Hippocampal formation (tissue), 2 donors: Measurements from ENCODE around the gene ACVR1B.

Source experiments
- DNase-seq, 2 donors: peaks; one replicate each; lab custom pipeline; 2025; lab: John Stamatoyannopoulos, UW

The ACVR1B gene

GRCh38 chr12:51917041-51917590, 34.4 kb upstream of the ACVR1B start:
- DNase-seq = no peak

GRCh38 chr12:51917746-51918453, 33.6 kb upstream of the ACVR1B start:
- DNase-seq = no peak

GRCh38 chr12:51920046-51920445, 31.5 kb upstream of the ACVR1B start:
- no peak for DNase-seq

GRCh38 chr12:51921017-51921725, 30.3 kb upstream of the ACVR1B start:
- no peak for DNase-seq

- DNase-seq = no peak
These were observed 29.4 kb upstream of the ACVR1B start for GRCh38 chr12:51922146-51922545.

- no peak for DNase-seq
These were observed 28.6 kb upstream of the ACVR1B start for GRCh38 chr12:51922762-51923505.

GRCh38 chr12:51923506-51924365, 27.8 kb upstream of the ACVR1B start:
- no peak for DNase-seq

- DNase-seq = no peak
These were observed 26.8 kb upstream of the ACVR1B start for GRCh38 chr12:51924551-51925319.

GRCh38 chr12:51925346-51926063, 26.0 kb upstream of the ACVR1B start:
- DNase-seq = no peak

- no peak for DNase-seq
These were observed 25.4 kb upstream of the ACVR1B start for GRCh38 chr12:51926064-51926632.

- DNase-seq = no peak
These were observed 24.8 kb upstream of the ACVR1B start for GRCh38 chr12:51926718-51927117.

- DNase-seq = no peak
These were observed 19.1 kb upstream of the ACVR1B start for GRCh38 chr12:51932218-51933076.

- no peak for DNase-seq
These were observed 17.4 kb upstream of the ACVR1B start for GRCh38 chr12:51934080-51934479.

GRCh38 chr12:51937926-51938325, 13.6 kb upstream of the ACVR1B start:
- DNase-seq = no peak

- DNase-seq = no peak
These were observed 12.8 kb upstream of the ACVR1B start for GRCh38 chr12:51938726-51939125.

- DNase-seq = no peak
These were observed 10.4 kb upstream of the ACVR1B start for GRCh38 chr12:51941011-51941581.

- DNase-seq = no peak
These were observed 9.9 kb upstream of the ACVR1B start for GRCh38 chr12:51941604-51942003.

GRCh38 chr12:51942056-51942455, 9.4 kb upstream of the ACVR1B start:
- DNase-seq = no peak
